GM18870 (cell line): ENCODE data around the gene PTCD1.
"Not testable (repeated sequence)": the region's sequence is repeated elsewhere in the genome, so short reads cannot be mapped to it uniquely, and the experiment has no call there.

Experiments used
- ATAC-seq: cut with Tn5 transposase; IDR thresholded peaks from one replicate; pipeline ENCODE4 v1.9.1; 2021; ENCODE audit warnings: moderate library complexity; ENCODE audit not compliant: unreplicated experiment

The PTCD1 gene

GRCh38 chr7:99452541-99452940, 13.9 kb upstream of the PTCD1 start:
- no peak for ATAC-seq

GRCh38 chr7:99451936-99452335, 13.3 kb upstream of the PTCD1 start:
- ATAC-seq = no peak

GRCh38 chr7:99449326-99449725, 10.7 kb upstream of the PTCD1 start:
- no peak for ATAC-seq

DNA sequence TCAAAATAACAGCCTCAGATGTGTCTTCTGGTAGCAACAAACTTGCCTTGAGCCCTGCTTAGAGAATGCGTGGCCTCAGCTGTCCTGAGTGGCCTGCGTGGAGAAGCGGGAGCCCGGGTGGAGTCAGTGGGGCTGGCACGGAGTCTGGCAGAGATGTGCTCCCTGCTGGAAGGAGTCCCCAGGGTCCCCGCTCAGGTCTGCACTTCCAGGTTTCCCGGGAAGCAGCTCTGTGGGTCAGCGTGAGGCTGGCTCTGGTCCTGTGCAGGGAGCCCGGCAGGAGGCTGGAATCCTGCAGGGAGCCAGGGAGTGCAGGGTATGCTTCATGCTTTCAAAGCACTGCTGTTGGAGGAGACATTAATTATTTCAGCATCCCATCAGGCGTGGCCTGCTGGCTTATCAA, 10.3 kb upstream of the PTCD1 start:
- no peak for ATAC-seq

- ATAC-seq = no peak
Measured at GRCh38 chr7:99447943-99448342, 9.3 kb upstream of the PTCD1 start.

DNA sequence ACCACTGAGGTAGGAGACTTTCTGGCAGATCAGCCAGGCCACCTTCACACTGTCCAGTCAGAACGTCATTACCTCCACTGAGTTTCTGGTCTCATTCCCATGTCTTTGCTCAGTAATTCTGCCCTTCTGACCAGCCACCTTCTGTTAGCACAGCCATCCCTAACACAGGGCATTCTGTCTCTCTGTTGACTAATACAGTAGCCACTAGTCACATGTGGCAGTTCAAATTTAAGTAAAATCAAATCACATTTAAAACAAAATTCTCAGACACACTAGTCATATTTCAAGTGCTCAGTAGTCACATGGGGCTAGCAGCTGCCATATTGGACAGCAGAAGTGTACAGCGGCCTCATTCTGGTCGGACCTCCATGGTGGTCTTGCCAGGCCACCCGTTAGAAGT, 7.5 kb upstream of the PTCD1 start:
- no peak for ATAC-seq

- no peak for ATAC-seq
Measured at GRCh38 chr7:99440195-99440594, 1.6 kb upstream of the PTCD1 start.

DNA sequence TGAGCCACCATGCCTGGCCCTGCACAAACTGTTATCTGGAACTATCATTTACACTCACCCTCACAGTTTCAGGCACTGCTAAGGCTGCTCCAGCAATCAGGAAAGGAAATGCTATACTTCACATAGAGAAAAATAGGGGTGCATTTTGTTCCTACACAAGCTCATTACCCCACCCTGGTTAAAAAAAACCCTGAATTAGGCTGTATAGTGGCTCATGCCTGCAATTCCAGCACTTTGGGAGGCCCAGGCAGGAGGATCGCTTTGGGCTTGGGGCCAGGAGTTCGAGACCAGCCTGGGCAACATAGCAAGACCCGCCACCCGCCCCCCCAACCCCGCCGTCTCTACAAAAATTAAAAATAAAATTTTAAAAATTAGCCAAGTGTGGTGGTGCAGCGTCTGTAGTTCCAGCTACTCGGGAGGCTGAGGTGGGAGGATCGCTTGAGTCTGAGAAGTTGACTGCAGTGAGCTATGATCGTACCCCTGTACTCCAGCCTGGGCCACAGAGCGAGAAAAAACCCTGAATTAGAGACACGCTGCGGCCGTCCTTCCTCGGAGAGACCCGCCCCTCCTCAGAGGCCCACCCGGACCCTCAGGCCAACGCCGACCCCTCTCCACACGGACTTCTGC, 539 bp downstream of the PTCD1 start:
- no peak for ATAC-seq

- no peak for ATAC-seq
Measured at GRCh38 chr7:99433158-99433557, 5.4 kb downstream of the PTCD1 start.

- not testable (repeated sequence) for ATAC-seq
Measured at GRCh38 chr7:99431756-99432540, 6.7 kb downstream of the PTCD1 start.

DNA sequence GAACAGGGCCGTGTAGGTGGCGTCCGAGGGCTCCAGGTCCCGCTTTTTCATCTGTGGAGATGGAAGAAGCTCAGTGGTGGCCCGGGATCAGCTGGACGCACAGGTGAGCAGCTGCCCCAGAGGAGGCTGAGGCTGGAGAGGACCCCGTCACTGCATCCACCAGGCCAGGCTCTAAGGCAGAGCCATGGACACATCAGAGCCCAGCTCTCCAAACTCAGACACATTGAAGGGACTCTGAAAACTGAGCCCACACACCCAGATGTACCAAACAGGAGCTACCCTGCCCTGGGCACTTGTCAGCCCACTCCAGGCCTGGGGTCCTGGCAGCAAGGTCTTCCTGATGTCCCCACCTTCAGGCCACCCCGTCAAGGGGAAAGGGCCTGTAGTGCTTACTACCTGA, 8.8 kb downstream of the PTCD1 start:
- no peak for ATAC-seq

DNA sequence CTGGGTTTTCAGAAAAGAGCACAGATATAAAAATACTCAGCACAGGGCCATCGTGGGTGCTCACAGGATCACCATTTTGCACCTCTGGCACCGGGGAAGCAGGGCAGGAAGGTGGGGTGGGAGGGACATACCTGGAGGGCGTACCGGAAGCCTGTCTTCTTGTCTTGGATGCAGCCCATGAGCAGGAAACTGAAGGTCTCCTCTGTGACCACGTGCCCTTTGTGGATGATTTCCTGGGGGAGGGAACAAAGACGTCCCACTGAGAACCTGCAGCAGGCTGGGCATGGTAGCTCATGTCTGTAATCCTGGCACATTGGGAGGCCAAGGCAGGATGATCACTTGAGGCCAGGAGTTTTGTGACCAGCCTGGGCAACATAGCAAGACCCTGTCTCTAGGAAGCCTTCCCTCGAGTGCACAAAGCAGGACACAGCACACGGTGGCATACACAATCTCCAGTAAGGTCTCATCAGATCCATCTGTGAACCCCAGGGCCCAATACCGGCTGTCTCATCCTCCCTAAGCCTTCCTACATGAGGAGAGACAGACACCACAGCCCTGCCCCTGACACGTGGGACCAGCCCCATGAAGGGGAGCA, 9.5 kb downstream of the PTCD1 start:
- ATAC-seq = no peak

DNA sequence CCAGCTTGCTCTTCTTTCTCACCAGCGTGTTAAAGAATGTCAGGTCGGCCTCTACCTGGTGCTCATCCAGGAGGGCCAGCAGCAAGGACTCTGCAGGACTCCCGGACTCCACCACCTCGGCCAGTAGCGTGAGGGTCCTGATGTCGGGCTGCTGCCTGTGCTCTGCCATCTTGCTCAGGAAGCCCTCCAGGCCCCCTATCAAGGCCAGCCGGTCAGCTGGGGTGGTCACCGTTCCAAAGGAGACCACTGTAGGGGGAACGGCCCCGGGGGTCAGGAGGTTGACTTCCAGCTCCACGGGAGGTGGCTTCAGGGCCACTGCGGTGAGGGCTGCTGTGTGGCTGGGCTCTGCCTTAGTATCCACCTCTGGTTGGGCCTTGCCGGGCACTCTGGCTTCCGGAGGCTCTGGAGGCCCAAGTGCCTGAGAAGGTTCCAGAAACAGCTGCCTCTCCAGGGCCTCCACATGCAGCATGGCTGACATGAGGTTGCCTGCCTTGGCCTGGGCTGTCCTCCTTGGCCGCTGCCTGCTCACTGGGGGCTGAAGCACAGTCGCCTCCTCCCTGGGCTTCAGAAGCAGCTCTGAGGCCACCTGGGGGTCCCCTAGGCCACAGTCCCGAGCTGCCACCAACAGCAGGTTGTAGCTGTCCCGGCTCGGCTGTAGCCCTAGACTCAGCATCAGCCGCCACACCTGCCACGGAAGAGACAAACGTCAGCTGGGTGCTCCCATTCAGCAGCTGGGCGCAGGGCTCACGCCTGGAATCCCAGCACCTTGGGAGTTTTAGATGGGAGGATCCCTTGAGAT, 13.5 kb downstream of the PTCD1 start:
- no peak for ATAC-seq

- ATAC-seq = no peak
Measured at GRCh38 chr7:99422625-99423024, 16.0 kb downstream of the PTCD1 start.

DNA sequence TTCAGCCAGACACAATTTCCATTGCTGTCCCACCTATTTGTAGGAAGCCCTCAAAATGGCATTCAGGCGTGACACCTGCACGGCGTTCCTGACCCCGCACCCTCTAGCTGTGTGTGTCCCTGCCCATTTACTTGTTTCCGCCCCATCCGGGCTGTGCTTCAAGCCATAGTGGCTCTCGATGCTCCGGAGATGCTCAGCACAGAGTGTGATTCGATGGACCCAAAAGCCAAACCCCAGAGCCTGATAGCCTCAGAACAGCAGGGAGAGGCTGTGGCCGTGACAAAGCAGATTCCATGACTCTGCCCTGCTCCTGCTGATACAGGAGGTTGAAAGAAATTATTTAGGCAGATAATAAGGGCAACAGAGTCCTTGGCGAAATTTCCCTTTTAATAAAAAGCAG, 16.4 kb downstream of the PTCD1 start:
- ATAC-seq = no peak

- no peak for ATAC-seq
Measured at GRCh38 chr7:99420986-99421385, 17.6 kb downstream of the PTCD1 start.

DNA sequence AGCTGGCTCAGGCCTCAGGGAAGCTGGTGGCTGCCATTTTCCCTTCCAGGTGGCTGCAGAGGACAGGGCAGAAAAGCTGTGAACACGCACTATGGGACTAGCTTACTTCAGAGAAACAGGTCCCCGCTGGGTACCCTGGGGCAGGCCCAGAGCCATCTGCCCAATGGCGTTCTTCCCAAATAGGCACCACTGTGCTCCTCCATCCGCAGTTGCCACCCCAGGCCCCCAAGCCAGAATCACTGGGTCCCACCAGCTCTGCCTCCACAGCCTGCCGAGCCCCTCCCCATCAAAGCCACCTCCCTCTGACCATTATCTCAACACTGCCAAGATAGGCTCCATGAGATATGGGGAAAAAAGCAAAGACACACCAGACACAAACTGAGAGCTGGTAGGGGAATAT, 18.4 kb downstream of the PTCD1 start:
- no peak for ATAC-seq

GRCh38 chr7:99419323-99420021, 19.1 kb downstream of the PTCD1 start:
- ATAC-seq = no peak

DNA sequence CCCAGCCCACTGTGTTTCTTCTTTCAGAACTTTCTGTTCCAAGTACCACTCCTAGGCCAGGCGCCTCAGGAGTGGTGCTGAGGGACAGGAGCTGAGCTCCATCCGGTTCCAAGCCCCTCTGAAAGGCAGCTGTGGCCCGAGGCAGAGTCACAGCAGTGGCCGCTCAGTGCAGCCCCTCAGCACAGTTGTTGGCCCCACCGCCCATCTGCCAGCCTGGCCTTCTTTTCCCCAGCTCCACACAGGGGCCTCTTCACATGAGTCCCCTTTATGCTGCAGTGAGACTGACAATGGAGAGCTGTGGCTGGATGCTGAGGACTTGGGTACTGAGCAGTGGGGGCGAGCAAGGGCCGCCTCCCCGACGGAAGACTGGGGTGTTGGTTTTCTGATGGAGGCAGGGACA, 20.3 kb downstream of the PTCD1 start:
- ATAC-seq = no peak

DNA sequence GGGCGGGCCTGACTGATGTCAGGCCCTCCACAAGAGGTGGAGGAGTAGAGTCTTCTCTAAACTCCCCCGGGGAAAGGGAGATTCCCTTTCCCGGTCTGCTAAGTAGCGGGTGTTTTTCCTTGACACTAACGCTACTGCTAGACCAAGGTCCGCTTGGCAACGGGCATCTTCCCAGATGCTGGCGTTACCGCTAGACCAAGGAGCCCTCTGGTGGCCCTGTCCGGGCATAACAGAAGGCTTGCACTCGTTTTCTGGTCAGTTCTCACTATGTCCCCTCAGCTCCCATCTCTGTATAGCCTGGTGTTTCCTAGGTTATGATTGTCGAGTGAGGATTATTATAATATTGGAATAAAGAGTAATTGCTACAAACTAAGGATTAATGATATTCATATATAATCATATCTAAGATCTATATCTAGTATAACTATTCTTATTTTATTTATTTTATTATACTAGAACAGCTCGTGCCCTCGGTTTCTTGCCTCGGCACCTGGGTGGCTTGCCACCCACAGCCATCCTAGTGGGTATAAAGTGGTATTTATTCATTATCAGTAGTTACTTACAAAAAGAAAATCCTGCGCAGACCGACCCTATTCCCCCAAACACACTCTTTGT, 23.0 kb downstream of the PTCD1 start:
- ATAC-seq = not testable (repeated sequence)
